Omental fat pad (tissue), 4 donors: ENCODE data around the gene PKD2L2. TPM values are rescaled to one million over a fixed set of nuclear protein-coding genes. Genes with fewer than 3 reads are reported as not detected.
A peak's percentile ranks its signal among the peaks of the same experiment; 100 is the strongest.
"Not testable (repeated sequence)": the region's sequence is repeated elsewhere in the genome, so short reads cannot be mapped to it uniquely, and the experiment has no call there.

Source experiments
- ATAC-seq: fragments of 150-250 bp; one replicate; pipeline ENCODE4 v1.9.1; 2016; ENCODE audit warnings: mild to moderate bottlenecking, moderate library complexity; ENCODE audit not compliant: low FRiP score
- DNase-seq: peaks from one replicate; pipeline ENCODE4 v3.0.0-alpha.2; 2019; ENCODE audit warnings: low spot score
- total RNA-seq, 4 donors: library from RNA; depleted of rRNA; stranded (reverse); fragments of >200 nt; gene quantifications; one replicate each; pipeline ENCODE4 v1.1.0, GENCODE V29; 2016
- TF ChIP-seq, protein P1 (sequence below), 3 donors: fragments of 450-650 bp; IDR thresholded peaks; one replicate each; pipeline ENCODE4 v1.5.1; 2016 to 2017; ENCODE audit warnings: antibody characterized with exemption in 3 of 3, mild to moderate bottlenecking in 3 of 3, moderate library complexity in 2 of 3

Gene PKD2L2
- total RNA-seq, 4 donors from 2014 or later = not detected

DNA sequence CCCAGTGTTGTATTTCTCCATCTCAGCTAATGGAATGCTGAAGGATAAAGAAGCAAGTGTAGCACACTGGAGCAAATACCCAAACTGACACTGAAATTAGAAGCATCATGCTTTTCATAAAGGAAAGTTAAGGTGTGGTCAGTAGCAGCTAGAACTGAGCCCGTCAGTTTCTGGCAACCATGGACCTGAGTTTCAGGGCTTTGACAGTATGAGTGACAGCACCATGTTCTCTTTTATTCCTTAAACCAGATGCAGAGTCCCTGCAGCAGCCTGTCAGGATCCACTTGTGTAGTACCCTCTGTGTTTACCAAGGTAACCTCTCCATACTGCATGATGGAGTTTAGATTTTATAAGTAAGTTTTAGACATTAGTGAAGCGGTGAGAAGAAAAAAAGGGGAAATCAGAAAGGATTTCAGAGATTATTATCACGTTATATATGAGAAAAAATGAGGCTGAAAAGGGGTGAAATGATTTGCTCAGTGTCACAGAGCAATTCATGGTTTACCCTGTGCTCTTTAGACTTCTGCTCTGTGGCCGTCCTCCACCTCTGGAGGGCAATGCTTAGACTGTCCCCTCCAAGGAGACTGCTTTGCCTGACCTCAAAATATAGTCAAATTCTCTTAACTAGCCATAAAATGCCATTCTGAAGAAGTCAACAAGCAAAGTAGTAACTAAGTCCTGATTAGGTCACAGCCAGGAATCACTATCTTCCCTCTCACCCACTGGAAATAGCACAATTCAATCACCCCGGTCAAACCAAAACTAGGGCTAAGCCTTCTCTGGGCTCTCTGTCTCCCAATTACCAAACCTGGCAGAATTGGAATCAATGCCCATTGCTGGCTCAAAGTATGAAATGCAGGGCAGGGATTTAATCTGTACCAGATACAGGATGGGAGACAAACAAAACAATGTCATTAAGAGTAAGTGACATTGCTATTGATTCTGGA lies 32.1 kb upstream of the PKD2L2 start:
- ATAC-seq (no peak), DNase-seq (no peak)
- TF ChIP-seq, protein P1, sequence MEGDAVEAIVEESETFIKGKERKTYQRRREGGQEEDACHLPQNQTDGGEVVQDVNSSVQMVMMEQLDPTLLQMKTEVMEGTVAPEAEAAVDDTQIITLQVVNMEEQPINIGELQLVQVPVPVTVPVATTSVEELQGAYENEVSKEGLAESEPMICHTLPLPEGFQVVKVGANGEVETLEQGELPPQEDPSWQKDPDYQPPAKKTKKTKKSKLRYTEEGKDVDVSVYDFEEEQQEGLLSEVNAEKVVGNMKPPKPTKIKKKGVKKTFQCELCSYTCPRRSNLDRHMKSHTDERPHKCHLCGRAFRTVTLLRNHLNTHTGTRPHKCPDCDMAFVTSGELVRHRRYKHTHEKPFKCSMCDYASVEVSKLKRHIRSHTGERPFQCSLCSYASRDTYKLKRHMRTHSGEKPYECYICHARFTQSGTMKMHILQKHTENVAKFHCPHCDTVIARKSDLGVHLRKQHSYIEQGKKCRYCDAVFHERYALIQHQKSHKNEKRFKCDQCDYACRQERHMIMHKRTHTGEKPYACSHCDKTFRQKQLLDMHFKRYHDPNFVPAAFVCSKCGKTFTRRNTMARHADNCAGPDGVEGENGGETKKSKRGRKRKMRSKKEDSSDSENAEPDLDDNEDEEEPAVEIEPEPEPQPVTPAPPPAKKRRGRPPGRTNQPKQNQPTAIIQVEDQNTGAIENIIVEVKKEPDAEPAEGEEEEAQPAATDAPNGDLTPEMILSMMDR (IDR thresholded peaks at IDR 0.05) = no peak

DNA sequence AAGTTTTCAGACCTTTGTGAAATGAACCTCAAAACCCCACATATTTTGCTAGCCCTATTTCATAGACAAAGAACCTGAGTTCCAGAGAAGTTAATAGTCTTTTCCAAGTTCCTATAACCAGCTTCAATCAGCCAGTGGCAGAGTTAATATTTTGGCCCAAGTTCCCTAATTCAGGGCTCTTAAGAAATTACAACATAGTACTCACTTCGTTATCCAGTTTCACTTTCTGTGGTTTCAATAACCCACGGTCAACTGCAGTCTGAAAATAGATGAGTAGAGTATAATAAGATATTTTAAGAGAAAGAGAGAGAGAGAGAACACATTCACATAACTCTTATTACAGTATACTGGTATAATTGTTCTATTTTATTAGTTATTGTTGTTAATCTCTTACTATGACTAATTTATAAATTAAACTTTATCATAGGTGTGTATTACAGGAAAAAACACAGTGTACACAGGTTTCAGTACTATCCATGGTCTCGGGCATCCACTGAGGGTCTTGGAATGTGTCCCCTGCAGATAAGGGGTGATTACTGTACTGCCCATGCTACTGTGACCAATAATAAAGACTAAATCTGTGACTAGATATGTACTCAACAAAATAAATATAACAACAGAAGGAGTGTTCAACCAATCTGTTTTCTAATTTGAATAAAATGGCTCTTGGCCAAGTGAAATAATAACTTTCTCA lies 30.9 kb upstream of the PKD2L2 start:
- DNase-seq = no peak
- ATAC-seq = peak; percentile 68
- TF ChIP-seq, protein P1 (IDR thresholded peaks at IDR 0.05) = no peak

DNA sequence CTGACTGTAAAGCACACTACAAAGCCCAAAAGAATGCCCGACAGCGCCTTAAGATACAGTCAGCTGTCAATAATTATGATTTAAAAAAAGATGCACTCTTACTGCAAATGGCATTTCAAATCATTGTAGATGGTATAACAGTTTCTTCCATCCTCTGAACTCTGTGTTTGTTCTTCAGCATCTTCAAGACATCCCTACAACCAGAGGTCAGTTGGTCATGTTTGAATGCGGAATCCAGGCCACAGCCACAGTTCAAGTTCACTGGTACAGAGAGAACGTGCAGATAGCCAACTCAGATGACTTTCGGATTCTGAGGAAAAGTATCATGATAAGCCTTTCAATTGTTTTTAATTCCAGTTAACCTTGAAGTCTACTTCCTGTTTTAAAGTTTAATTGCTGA lies 30.3 kb upstream of the PKD2L2 start:
- ATAC-seq = no peak
- TF ChIP-seq, protein P1 (IDR thresholded peaks at IDR 0.05) = no peak
- DNase-seq = no peak

DNA sequence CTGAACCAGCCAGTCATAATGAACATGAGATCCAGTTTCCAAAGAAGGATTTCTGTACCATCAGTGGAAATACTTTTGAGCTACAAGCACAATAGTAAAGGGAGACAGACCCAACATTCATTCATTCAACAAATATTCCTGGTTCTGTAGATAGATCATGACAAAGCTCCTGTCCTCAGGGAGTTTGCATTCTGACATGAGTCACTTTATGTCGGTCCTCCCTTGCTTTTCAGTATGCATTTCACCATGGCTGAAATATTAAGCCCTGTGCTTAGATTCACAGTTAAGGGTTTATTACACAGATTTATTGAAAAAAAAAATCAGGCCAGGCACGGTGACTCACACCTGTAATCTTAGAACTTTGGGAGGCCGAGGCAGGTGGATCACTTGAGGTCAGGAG lies 27.0 kb upstream of the PKD2L2 start:
- no peak for ATAC-seq
- TF ChIP-seq, protein P1 (IDR thresholded peaks at IDR 0.05) = no peak
- DNase-seq = no peak

DNA sequence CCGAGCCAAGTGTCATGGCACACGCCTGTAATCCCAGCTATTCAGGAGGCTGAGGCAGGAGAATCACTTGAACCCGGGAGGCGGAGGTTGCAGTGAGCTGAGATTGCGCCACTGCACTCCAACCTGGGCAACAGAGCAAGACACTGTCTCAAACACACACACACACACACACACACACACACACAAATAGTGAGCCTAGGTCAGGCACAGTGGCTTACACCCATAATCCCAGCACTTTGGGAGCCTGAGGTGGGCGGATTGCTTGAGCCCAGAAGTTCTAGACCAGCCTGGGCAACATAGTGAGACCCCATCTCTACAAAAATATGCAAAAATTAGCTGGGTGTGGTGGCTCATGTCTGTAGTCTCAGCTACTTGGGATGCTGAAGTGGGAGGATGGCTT lies 25.6 kb upstream of the PKD2L2 start:
- not testable (repeated sequence) for ATAC-seq, DNase-seq

DNA sequence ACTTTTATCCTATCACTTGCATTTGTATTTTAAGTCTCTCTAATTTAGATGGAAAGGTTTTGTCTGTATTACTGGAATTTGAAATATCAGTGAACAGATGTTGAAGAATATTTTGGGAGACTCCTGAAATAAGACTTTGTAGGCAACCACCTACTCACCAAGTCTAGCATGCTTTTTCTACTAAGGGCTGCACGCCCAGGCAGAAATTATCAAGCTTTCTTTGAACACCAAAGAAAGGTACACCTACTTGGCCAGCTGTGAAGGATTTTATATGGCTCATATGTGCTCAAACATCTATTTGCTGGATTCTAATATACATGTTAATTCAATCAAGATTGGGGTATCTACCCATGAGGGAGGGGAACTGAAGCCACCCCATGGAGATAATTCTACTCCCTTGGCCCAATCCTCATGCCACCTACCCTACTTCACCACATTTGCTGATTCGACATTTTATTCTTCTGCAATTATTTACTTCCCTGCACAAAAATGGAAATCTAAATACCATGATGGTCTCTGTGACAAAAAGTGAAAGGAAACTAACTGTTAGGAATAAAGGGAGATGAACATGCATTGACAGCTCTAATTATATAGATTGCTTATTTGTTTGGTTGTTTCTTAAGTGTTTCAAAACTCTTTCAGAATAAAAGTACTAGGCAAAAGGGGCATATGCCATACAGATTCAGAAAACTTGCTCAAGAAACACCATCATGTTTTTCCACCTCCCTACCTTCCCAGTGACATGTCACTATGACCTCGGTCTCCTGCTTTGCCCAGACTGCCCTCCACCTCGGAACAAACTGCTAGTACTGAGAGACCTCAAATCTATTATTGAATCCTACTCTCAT lies 22.5 kb upstream of the PKD2L2 start:
- ATAC-seq (no peak), DNase-seq (no peak)
- TF ChIP-seq, protein P1 (IDR thresholded peaks at IDR 0.05) = no peak

DNA sequence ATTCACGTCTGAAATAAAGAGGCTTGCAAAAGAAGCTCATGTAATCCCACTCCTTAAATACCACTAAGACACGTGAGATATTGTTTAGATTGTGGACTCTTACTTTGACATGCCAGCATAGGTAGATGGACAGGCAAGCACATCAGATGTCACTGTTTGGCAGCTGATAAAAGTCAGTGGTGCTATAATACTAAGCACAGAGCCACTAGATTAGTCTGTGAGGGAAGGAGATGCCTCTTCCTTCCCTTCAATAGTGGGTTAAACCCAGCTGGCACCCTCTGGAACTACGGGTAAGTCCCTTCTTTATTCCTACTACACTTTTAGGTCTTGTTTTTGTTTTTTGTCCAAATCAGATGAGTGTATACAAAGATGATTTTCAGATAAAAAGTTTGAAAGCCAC lies 21.6 kb upstream of the PKD2L2 start, which contains the start of gene MYOT:
TSS of gene MYOT (plus strand) at position 197 of the 400 bp plus-strand sequence. CDS start 2,792 bp downstream, outside the sequence.
- ATAC-seq = no peak
- TF ChIP-seq, protein P1 (IDR thresholded peaks at IDR 0.05) = no peak
- DNase-seq = no peak
